Suprapubic skin (tissue), 4 donors: ENCODE data around the gene LGALS8. TPM values are rescaled to one million over a fixed set of nuclear protein-coding genes. Genes with fewer than 3 reads are reported as not detected.
"Not testable (repeated sequence)": the region's sequence is repeated elsewhere in the genome, so short reads cannot be mapped to it uniquely, and the experiment has no call there.

ENCODE experiments used
- DNase-seq, 2 donors: peaks; one replicate each; pipeline ENCODE4 v3.0.0-alpha.2; 2019; ENCODE audit warnings: low spot score in 2 of 2
- H3K27ac ChIP-seq: fragments of 200-600 bp; sonication (generic); one replicate; pipeline ENCODE4 v1.5.1; 2019
- H3K27me3 ChIP-seq: fragments of 200-600 bp; sonication (generic); one replicate; pipeline ENCODE4 v1.5.1; 2019
- H3K36me3 ChIP-seq: fragments of 200-600 bp; sonication (generic); one replicate; pipeline ENCODE4 v1.5.1; 2019
- H3K4me1 ChIP-seq: fragments of 200-600 bp; sonication (generic); one replicate; pipeline ENCODE4 v1.5.1; 2019
- H3K4me3 ChIP-seq: fragments of 200-600 bp; sonication (generic); one replicate; pipeline ENCODE4 v1.5.1; 2019; ENCODE audit warnings: mild to moderate bottlenecking
- H3K9me3 ChIP-seq: fragments of 200-600 bp; sonication (generic); one replicate; pipeline ENCODE4 v1.5.1; 2019
- CTCF ChIP-seq, 2 donors: fragments of 200-600 bp in 1 of 2; fragments of 450-650 bp in 1 of 2; sonication (generic) in 1 of 2; IDR thresholded peaks; one replicate each; pipeline ENCODE4 v1.5.1; 2016 to 2019; ENCODE audit warnings: antibody characterized with exemption in 2 of 2, mild to moderate bottlenecking in 1 of 2, moderate library complexity in 1 of 2
- EP300 ChIP-seq: sonication (generic); formaldehyde crosslinking; IDR thresholded peaks from one replicate; pipeline ENCODE4 v1.6.1; 2017; ENCODE audit warnings: antibody characterized with exemption
- POLR2A ChIP-seq, 2 donors: fragments of 450-650 bp; IDR thresholded peaks; one replicate each; pipeline ENCODE4 v1.6.1; 2017; ENCODE audit warnings: antibody characterized with exemption in 2 of 2, mild to moderate bottlenecking in 2 of 2, moderate library complexity in 2 of 2
- POLR2AphosphoS5 ChIP-seq, 3 donors: sonication (generic); formaldehyde crosslinking; IDR thresholded peaks; one replicate each; pipeline ENCODE4 v1.6.1; 2017; ENCODE audit warnings: antibody characterized with exemption in 3 of 3
- WGBS: methylation state at CpG from one replicate; pipeline ENCODE4 v1.1.5; 2018; 5-methylcytosine and 5-hydroxymethylcytosine counted together
- total RNA-seq, 4 donors: library from RNA; depleted of rRNA; stranded (reverse); fragments of >200 nt; gene quantifications; one replicate each; pipeline ENCODE4 v1.1.0, GENCODE V29; 2016

LGALS8 gene
- total RNA-seq, 4 donors from 2014 or later = 70.2 to 280 (median 99.3) TPM

GRCh38 chr1:236568285-236568894 lies 44.6 kb downstream of the LGALS8 start:
- Histone ChIP-seq H3K4me3 (no peak overlapping the region), H3K27me3 (no peaks in the 10 kb centered on the region), H3K4me1 (no peaks in the 10 kb centered on the region), H3K36me3 (peaks cover 99% of the 10 kb centered on the region), H3K9me3 (no peaks in the 10 kb centered on the region), H3K27ac (no peak overlapping the region)
- no peak for TF ChIP-seq POLR2AphosphoS5 (IDR thresholded peaks at IDR 0.05)
- no peak for TF ChIP-seq CTCF (IDR thresholded peaks at IDR 0.05)
- TF ChIP-seq POLR2A (IDR thresholded peaks at IDR 0.05) = no peak
- no peak for TF ChIP-seq EP300
- DNase-seq = no peak
- 55% methylated on average over 2 of the region's 2 CpGs for WGBS

- no peaks in the 10 kb centered on the region for H3K9me3 ChIP-seq
- no peak for DNase-seq
- H3K4me1 ChIP-seq = no peaks in the 10 kb centered on the region
- no peak overlapping the region for H3K4me3 ChIP-seq
- TF ChIP-seq CTCF (IDR thresholded peaks at IDR 0.05) (no peak), POLR2AphosphoS5 (IDR thresholded peaks at IDR 0.05) (no peak), EP300 (no peak), POLR2A (IDR thresholded peaks at IDR 0.05) (no peak)
- H3K27me3 ChIP-seq = no peaks in the 10 kb centered on the region
- H3K27ac ChIP-seq = no peak overlapping the region
- peaks cover 87% of the 10 kb centered on the region for H3K36me3 ChIP-seq
- WGBS = 83% methylated on average over 3 of the region's 3 CpGs
These were observed 51.7 kb downstream of the LGALS8 start for GRCh38 chr1:236575523-236575922.

- H3K4me1 ChIP-seq = no peaks in the 10 kb centered on the region
- 70% methylated on average over 2 of the region's 2 CpGs for WGBS
- H3K36me3 ChIP-seq = peaks cover 87% of the 10 kb centered on the region
- TF ChIP-seq EP300 (no peak), CTCF (IDR thresholded peaks at IDR 0.05) (no peak), POLR2A (IDR thresholded peaks at IDR 0.05) (no peak), POLR2AphosphoS5 (IDR thresholded peaks at IDR 0.05) (no peak)
- no peak overlapping the region for H3K4me3 ChIP-seq
- no peak overlapping the region for H3K27ac ChIP-seq
- no peaks in the 10 kb centered on the region for H3K27me3 ChIP-seq
- no peak for DNase-seq
- no peaks in the 10 kb centered on the region for H3K9me3 ChIP-seq
These were observed 52.2 kb downstream of the LGALS8 start for GRCh38 chr1:236576004-236576403.

- not testable (repeated sequence) for H3K4me3 ChIP-seq, H3K27me3 ChIP-seq, H3K4me1 ChIP-seq, H3K9me3 ChIP-seq, H3K27ac ChIP-seq, DNase-seq
- H3K36me3 ChIP-seq = peaks cover 87% of the 10 kb centered on the region
- WGBS = 90% methylated on average over 7 of the region's 7 CpGs
These were observed 53.3 kb downstream of the LGALS8 start for GRCh38 chr1:236577041-236577440.

GRCh38 chr1:236578661-236579060 lies 54.9 kb downstream of the LGALS8 start:
- TF ChIP-seq POLR2AphosphoS5 (IDR thresholded peaks at IDR 0.05) = no peak
- no peak for TF ChIP-seq POLR2A (IDR thresholded peaks at IDR 0.05)
- no peak for TF ChIP-seq EP300
- no peak for TF ChIP-seq CTCF (IDR thresholded peaks at IDR 0.05)
- H3K27me3 ChIP-seq = no peaks in the 10 kb centered on the region
- H3K27ac ChIP-seq = no peak overlapping the region
- no peak for DNase-seq
- 98% methylated on average over 3 of the region's 3 CpGs for WGBS
- H3K4me1 ChIP-seq = no peaks in the 10 kb centered on the region
- no peak overlapping the region for H3K4me3 ChIP-seq
- peaks cover 88% of the 10 kb centered on the region for H3K36me3 ChIP-seq
- no peaks in the 10 kb centered on the region for H3K9me3 ChIP-seq

GRCh38 chr1:236580404-236580803 lies 56.6 kb downstream of the LGALS8 start:
- not testable (repeated sequence) for H3K4me1 ChIP-seq, DNase-seq, H3K27ac ChIP-seq, H3K27me3 ChIP-seq, H3K4me3 ChIP-seq, H3K9me3 ChIP-seq
- 97% methylated on average over 3 of the region's 3 CpGs for WGBS
- peaks cover 88% of the 10 kb centered on the region for H3K36me3 ChIP-seq
